ENCODE measurements around the gene CEP85L. TPM values are rescaled to one million over a fixed set of nuclear protein-coding genes. Genes with fewer than 3 reads are reported as not detected.

CEP85L gene
- polyA plus RNA-seq, 1 experiment, result 7.4 TPM

DNA sequence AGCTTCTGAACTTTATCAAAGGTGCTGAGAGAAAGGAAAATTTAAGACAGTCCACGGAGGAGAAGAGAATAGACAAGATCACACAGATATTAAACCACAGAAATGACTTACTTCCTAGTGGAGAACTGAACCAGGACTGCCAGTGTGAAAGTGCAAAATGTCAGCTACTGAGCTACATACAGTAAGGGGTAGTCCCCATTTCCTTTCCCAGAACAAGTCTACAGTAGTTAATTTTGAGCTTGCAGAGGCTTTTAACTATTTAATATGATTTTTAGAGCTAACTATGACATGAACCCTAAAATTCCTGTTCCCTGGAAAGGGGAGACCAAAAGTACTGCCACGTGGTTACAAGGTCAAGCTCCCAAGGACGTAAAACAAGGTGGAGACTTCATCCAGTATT lies 45.1 kb downstream of the CEP85L start:
- TF ChIP-seq, protein P1, sequence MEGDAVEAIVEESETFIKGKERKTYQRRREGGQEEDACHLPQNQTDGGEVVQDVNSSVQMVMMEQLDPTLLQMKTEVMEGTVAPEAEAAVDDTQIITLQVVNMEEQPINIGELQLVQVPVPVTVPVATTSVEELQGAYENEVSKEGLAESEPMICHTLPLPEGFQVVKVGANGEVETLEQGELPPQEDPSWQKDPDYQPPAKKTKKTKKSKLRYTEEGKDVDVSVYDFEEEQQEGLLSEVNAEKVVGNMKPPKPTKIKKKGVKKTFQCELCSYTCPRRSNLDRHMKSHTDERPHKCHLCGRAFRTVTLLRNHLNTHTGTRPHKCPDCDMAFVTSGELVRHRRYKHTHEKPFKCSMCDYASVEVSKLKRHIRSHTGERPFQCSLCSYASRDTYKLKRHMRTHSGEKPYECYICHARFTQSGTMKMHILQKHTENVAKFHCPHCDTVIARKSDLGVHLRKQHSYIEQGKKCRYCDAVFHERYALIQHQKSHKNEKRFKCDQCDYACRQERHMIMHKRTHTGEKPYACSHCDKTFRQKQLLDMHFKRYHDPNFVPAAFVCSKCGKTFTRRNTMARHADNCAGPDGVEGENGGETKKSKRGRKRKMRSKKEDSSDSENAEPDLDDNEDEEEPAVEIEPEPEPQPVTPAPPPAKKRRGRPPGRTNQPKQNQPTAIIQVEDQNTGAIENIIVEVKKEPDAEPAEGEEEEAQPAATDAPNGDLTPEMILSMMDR (IDR thresholded peaks at IDR 0.05; ENCODE audit: low read depth, low read length), result no peak
- ChIA-PET CTCF (interaction anchor here (0.7 to 1.2 kb wide), 3 partner anchors 12 to 323 kb away, joined by 3 to 4 read pairs (median 3); no protein-coding TSS in a partner anchor), POLR2A (no interaction called here)
- H3K4me3 ChIP-seq (ENCODE audit: low read depth, low read length), result no peak overlapping the region
- no peaks in the 10 kb centered on the region for H3K27me3 ChIP-seq (ENCODE audit: control insufficient read depth, insufficient read depth, low read length)
- no peaks in the 10 kb centered on the region for H3K9me3 ChIP-seq (ENCODE audit: control insufficient read depth, insufficient read depth, low read length)
- no peak overlapping the region for H3K27ac ChIP-seq (ENCODE audit: low read depth, low read length)
- DNase-seq (ENCODE audit: low read depth, low spot score), result no peak

DNA sequence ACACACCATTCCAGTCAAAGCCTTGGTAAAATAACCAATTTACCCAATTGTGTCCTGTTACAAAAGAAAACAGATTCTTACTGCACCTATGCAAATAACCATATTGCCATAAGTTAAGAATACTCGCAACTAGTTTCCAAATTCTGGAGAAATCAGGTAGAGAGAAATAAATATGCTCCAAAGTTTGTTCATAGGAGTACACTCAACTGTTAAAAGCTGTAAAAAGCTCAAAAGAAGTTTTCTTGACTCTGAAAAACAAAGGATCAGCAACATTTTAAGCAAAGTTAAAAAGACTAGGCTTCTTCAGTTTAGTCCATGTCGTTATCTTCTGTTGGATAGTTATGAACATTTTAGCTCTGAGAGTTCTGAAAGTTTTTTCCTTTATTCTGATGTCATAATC lies 48.0 kb downstream of the CEP85L start:
- no peak for DNase-seq (ENCODE audit: low read depth, low spot score)
- CTCF ChIA-PET, result interaction anchor here (1.5 kb wide), 1 partner anchor 14 kb away, joined by 3 read pairs; no protein-coding TSS in a partner anchor
- TF ChIP-seq, protein P1 (IDR thresholded peaks at IDR 0.05; ENCODE audit: low read depth, low read length), result no peak
- no peak overlapping the region for H3K4me3 ChIP-seq (ENCODE audit: low read depth, low read length)
- no peaks in the 10 kb centered on the region for H3K27me3 ChIP-seq (ENCODE audit: control insufficient read depth, insufficient read depth, low read length)
- POLR2A ChIA-PET, result interaction anchor here (0.5 kb wide), 1 partner anchor 10 kb away, joined by 3 read pairs; no protein-coding TSS in a partner anchor
- no peaks in the 10 kb centered on the region for H3K9me3 ChIP-seq (ENCODE audit: control insufficient read depth, insufficient read depth, low read length)
- H3K27ac ChIP-seq (ENCODE audit: low read depth, low read length), result no peak overlapping the region

- DNase-seq (ENCODE audit: low read depth, low spot score), result no peak
- H3K4me3 ChIP-seq (ENCODE audit: low read depth, low read length), result no peak overlapping the region
- H3K27ac ChIP-seq (ENCODE audit: low read depth, low read length), result no peak overlapping the region
- ChIA-PET POLR2A (no interaction called here), CTCF (interaction anchor here (1.5 to 1.8 kb wide), 2 partner anchors 15 to 22 kb away, joined by 3 to 6 read pairs; no protein-coding TSS in a partner anchor)
- TF ChIP-seq, protein P1 (IDR thresholded peaks at IDR 0.05; ENCODE audit: low read depth, low read length), result no peak
- no peaks in the 10 kb centered on the region for H3K9me3 ChIP-seq (ENCODE audit: control insufficient read depth, insufficient read depth, low read length)
- no peaks in the 10 kb centered on the region for H3K27me3 ChIP-seq (ENCODE audit: control insufficient read depth, insufficient read depth, low read length)
Measured at GRCh38 chr6:118602300-118602699, 49.1 kb downstream of the CEP85L start.

GRCh38 chr6:118598324-118598723 lies 53.1 kb downstream of the CEP85L start:
- Histone ChIP-seq H3K9me3 (ENCODE audit: control insufficient read depth, insufficient read depth, low read length) (no peaks in the 10 kb centered on the region), H3K27ac (ENCODE audit: low read depth, low read length) (no peak overlapping the region), H3K4me3 (ENCODE audit: low read depth, low read length) (no peak overlapping the region), H3K27me3 (ENCODE audit: control insufficient read depth, insufficient read depth, low read length) (no peaks in the 10 kb centered on the region)
- POLR2A ChIA-PET, result no interaction called here
- CTCF ChIA-PET, result interaction anchor here (1.4 kb wide), 1 partner anchor 20 kb away, joined by 3 read pairs; no protein-coding TSS in a partner anchor
- no peak for DNase-seq (ENCODE audit: low read depth, low spot score)
- TF ChIP-seq, protein P1 (IDR thresholded peaks at IDR 0.05; ENCODE audit: low read depth, low read length), result no peak

DNA sequence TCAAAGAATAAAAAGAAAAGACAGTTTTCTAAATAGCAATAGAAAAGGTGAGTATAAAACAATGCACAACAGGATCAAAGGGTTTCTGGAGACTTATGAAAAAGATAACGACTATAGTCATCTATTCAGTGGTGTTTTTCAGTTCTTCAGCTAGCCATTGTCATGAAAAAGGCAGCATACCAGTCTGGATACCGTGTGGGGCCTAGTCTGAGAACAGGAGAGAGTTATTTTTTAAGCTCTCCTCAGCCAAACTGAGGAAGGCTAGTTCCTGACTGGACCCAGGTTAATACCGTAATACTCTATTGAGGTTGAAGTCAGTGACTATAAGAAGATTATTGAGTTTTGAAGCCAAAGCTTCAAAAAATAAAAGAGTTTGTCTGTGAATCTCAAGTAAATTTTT lies 53.8 kb downstream of the CEP85L start:
- TF ChIP-seq, protein P1 (IDR thresholded peaks at IDR 0.05; ENCODE audit: low read depth, low read length), result no peak
- CTCF ChIA-PET, result interaction anchor here (1.4 to 1.9 kb wide), 2 partner anchors 17 to 21 kb away, joined by 3 to 5 read pairs; no protein-coding TSS in a partner anchor

More for the DNA sequence above, 53.8 kb downstream of the CEP85L start:
- Histone ChIP-seq H3K4me3 (ENCODE audit: low read depth, low read length) (no peak overlapping the region), H3K27ac (ENCODE audit: low read depth, low read length) (no peak overlapping the region), H3K27me3 (ENCODE audit: control insufficient read depth, insufficient read depth, low read length) (no peaks in the 10 kb centered on the region), H3K9me3 (ENCODE audit: control insufficient read depth, insufficient read depth, low read length) (no peaks in the 10 kb centered on the region)
- DNase-seq (ENCODE audit: low read depth, low spot score), result no peak
- POLR2A ChIA-PET, result interaction anchor here (0.6 kb wide), 1 partner anchor 115 kb away, joined by 4 read pairs; no protein-coding TSS in a partner anchor
